ENCODE measurements around the gene DUS1L.

GRCh38 chr17:82056729-82057621, 8.6 kb downstream of the DUS1L start:
- TF ChIP-seq CTCF (IDR thresholded peaks at IDR 0.05) = no peak
- TF ChIP-seq EZH2 (IDR thresholded peaks at IDR 0.05; ENCODE audit: borderline replicate concordance, insufficient read depth, low read depth, low read length, poor library complexity, severe bottlenecking) = no peak
